ENCODE measurements around the gene AQP6.

AQP6 gene

DNA sequence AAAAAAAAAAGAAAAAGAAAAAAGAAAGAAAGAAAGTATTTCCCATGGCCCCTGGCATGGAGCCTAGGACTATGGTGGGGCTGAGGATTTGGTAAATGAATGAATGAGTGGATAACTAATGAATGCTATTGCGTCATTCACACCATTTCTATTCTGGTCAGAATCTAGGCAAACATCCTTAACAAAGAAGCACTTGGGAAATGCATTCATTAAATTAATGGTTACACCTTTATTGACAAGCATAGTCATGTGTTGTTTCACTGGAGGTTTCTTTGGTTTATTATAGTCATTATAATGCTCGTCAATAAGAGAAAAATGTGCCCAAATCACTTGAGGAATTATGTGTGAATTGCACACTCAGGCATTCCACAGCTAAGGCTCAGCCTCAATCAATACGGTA is 35.8 kb upstream of the AQP6 start:
- peaks cover 23% of the 10 kb centered on the region for H3K27me3 Mint-ChIP-seq
- CTCF ChIA-PET, result interaction anchor here (1.0 to 1.4 kb wide), 2 partner anchors 9 to 26 kb away, joined by 3 to 5 read pairs; no protein-coding TSS in a partner anchor
- no peaks in the 10 kb centered on the region for H3K36me3 Mint-ChIP-seq
- H3K9me3 Mint-ChIP-seq, result no peaks in the 10 kb centered on the region
- H3K4me3 Mint-ChIP-seq, result no peak overlapping the region
- no peak for DNase-seq
- peaks cover under 1% of the 10 kb centered on the region for H3K4me1 Mint-ChIP-seq
- H3K27ac Mint-ChIP-seq, result no peak overlapping the region

- Mint-ChIP-seq H3K4me3 (no peak overlapping the region), H3K27me3 (peaks cover 23% of the 10 kb centered on the region), H3K36me3 (no peaks in the 10 kb centered on the region), H3K9me3 (no peaks in the 10 kb centered on the region), H3K27ac (no peak overlapping the region), H3K4me1 (peaks cover 7% of the 10 kb centered on the region)
- DNase-seq, result no peak
- CTCF ChIA-PET, result interaction anchor here (1.0 to 1.4 kb wide), 2 partner anchors 8 to 25 kb away, joined by 3 to 5 read pairs; no protein-coding TSS in a partner anchor
These were observed 35.0 kb upstream of the AQP6 start for GRCh38 chr12:49937639-49938300.

- H3K27me3 Mint-ChIP-seq, result peaks cover 25% of the 10 kb centered on the region
- CTCF ChIA-PET, result interaction anchor here (0.7 kb wide), 1 partner anchor 217 kb away, joined by 4 read pairs; no protein-coding TSS in a partner anchor
- no peaks in the 10 kb centered on the region for H3K9me3 Mint-ChIP-seq
- H3K36me3 Mint-ChIP-seq, result no peaks in the 10 kb centered on the region
- H3K27ac Mint-ChIP-seq, result no peak overlapping the region
- no peak for DNase-seq
- H3K4me1 Mint-ChIP-seq, result peaks cover 21% of the 10 kb centered on the region
- H3K4me3 Mint-ChIP-seq, result no peak overlapping the region
These were observed 33.4 kb upstream of the AQP6 start for GRCh38 chr12:49939307-49939706.

DNA sequence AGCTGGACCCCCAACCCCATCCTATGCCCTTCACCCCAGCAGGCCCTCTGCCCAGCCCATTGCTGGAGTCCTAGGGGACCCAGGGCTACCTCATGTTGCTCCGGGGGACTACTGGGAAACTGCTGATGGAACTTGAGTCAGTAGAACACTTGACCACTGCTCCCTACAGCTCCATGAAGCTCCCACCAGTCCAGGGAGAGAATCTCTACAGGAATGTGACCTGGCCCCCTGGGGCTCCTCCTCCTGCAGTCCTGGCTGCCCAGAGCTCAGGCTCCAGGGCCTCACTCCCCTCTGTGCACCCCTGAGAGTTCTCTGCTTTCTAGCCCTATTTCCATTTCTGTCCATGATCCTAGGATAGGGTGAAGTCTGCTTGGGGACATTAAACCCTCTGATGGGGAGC is 33.0 kb upstream of the AQP6 start:
- no peaks in the 10 kb centered on the region for H3K36me3 Mint-ChIP-seq
- CTCF ChIA-PET, result no interaction called here
- no peak overlapping the region for H3K4me3 Mint-ChIP-seq
- DNase-seq, result no peak
- peaks cover 25% of the 10 kb centered on the region for H3K27me3 Mint-ChIP-seq
- no peaks in the 10 kb centered on the region for H3K9me3 Mint-ChIP-seq
- no peak overlapping the region for H3K27ac Mint-ChIP-seq
- peaks cover 25% of the 10 kb centered on the region for H3K4me1 Mint-ChIP-seq

DNA sequence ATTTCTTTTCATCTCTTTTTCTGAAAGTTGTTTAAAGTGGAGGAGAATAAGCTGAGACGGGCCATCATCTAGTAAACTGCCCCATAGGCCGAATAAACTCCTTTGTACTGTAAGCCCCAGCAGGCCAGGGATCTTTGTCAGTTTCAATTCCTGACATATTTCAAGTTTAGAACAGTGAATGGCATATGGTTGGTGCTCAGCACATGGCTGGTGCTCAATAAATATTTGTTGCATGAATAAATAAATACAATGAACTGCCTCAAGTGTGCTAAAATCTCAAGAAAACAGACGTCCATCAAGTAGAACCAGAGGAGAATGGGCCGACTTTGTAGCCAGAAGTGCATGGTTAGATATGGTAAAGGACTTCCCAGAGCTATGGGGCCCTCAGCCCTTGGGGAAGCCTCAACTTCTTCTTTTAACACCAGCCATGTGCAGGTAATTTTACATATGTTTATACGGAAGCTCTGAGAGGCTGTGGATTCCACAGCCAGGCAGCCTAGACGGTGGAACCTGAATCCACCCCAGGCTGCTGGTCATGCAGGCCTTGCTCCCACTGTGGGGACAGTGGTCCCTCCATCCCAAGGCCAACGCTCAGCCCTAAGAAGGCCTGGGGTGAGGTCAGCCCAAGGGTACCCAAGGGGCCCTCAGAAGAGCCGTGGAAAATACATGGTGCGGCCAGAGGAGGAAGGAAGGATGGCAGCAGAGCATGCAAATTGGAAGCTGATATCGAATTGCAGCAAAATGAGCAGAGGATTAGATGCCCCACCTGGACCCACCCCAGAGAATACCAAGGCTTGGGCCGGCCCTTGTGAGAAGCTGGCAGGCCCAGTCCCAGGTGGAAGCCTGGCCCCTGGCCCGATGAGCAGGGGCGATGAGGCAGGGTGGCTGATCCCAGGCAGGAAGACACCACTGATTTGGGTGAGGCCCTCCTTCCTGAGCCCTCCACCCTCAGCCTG is 30.9 kb upstream of the AQP6 start:
- Mint-ChIP-seq H3K9me3 (no peaks in the 10 kb centered on the region), H3K27ac (peak overlapping the region; percentile 71), H3K27me3 (peaks cover 24% of the 10 kb centered on the region), H3K36me3 (peaks cover 1% of the 10 kb centered on the region), H3K4me1 (peaks cover 41% of the 10 kb centered on the region), H3K4me3 (no peak overlapping the region)
- CTCF ChIA-PET, result interaction anchor here (0.7 to 3.1 kb wide), 4 partner anchors 26 to 170 kb away, joined by 3 to 17 read pairs (median 3); partner anchors contain the start of gene COX14
- no peak for DNase-seq

- peaks cover 24% of the 10 kb centered on the region for H3K27me3 Mint-ChIP-seq
- H3K4me1 Mint-ChIP-seq, result peaks cover 41% of the 10 kb centered on the region
- peak overlapping the region; percentile 15 for H3K27ac Mint-ChIP-seq
- H3K4me3 Mint-ChIP-seq, result no peak overlapping the region
- no peak for DNase-seq
- H3K9me3 Mint-ChIP-seq, result no peaks in the 10 kb centered on the region
- CTCF ChIA-PET, result interaction anchor here (0.7 to 3.1 kb wide), 7 partner anchors 13 to 169 kb away, joined by 3 to 17 read pairs (median 3); partner anchors contain the start of gene COX14
- peaks cover 1% of the 10 kb centered on the region for H3K36me3 Mint-ChIP-seq
These were observed 30.2 kb upstream of the AQP6 start for GRCh38 chr12:49942512-49942893.

DNA sequence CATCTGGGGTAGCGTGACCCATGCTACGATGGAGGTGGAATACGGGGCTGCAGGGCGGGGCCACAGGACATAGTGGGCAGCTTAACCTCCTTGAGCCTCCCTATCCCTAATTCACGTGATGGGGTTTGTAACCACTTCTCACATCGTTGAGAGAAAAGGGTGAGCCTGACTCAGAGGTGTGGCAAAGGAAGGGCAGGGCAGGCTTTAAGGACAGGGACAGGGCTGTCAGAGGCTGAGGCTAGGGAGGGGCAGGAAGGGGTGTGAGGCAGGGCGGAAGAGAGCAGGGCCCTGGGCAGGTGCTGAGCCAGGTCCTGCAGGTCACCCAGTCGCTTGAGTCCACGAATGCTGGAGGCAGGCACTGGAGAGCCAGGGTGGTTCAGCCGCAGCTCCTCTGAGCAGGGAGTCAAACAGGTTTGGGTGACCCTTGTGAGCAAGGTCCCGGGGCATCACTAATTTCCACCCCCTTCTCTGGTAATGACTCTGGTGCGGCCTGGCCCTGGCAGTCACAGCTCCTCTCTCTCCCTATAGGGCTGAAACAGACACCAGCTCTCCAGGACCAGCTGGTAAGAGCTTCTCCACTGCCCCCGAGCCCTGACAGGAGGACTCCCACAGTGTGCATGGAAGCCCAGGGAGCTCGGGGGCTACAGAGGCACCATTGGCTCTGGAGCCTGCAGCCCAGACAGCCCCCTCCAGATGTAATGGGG is 29.7 kb upstream of the AQP6 start:
- H3K4me1 Mint-ChIP-seq, result peaks cover 41% of the 10 kb centered on the region
- peak; percentile 50 for DNase-seq
- peak overlapping the region; percentile 15 for H3K27ac Mint-ChIP-seq
- peaks cover 1% of the 10 kb centered on the region for H3K36me3 Mint-ChIP-seq
- CTCF ChIA-PET, result interaction anchor here (1.0 to 3.1 kb wide), 6 partner anchors 13 to 168 kb away, joined by 3 to 17 read pairs (median 4); partner anchors contain the start of gene COX14
- H3K9me3 Mint-ChIP-seq, result no peaks in the 10 kb centered on the region
- peaks cover 25% of the 10 kb centered on the region for H3K27me3 Mint-ChIP-seq
- no peak overlapping the region for H3K4me3 Mint-ChIP-seq

GRCh38 chr12:49943625-49943960 is 29.2 kb upstream of the AQP6 start:
- no peak overlapping the region for H3K27ac Mint-ChIP-seq
- H3K27me3 Mint-ChIP-seq, result peaks cover 30% of the 10 kb centered on the region
- no peaks in the 10 kb centered on the region for H3K9me3 Mint-ChIP-seq
- no peak overlapping the region for H3K4me3 Mint-ChIP-seq
- DNase-seq, result no peak
- CTCF ChIA-PET, result interaction anchor here (1.3 to 3.1 kb wide), 4 partner anchors 14 to 112 kb away, joined by 3 to 17 read pairs (median 7); no protein-coding TSS in a partner anchor
- peaks cover 41% of the 10 kb centered on the region for H3K4me1 Mint-ChIP-seq
- H3K36me3 Mint-ChIP-seq, result peaks cover 1% of the 10 kb centered on the region

DNA sequence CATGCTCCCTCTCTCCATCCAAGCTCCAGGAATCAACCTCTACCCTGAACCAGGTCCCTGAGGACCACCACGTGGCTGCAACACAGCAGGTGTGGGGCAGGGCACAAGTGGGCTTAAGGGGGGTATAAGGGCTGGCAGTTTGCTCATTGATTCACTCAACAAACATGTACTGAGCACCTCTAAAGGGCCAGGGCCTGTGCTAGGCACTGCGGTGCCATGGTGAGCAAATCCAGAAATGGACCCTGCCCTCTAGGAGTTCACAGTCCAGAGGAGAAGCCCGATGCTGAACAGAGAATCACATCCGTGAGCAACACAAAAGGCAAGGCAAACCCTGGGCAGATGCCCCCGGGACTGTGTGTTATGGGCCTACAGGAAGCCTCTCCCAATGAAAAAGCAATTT is 28.7 kb upstream of the AQP6 start:
- no peak for DNase-seq
- peaks cover 41% of the 10 kb centered on the region for H3K4me1 Mint-ChIP-seq
- H3K27me3 Mint-ChIP-seq, result peaks cover 35% of the 10 kb centered on the region
- CTCF ChIA-PET, result interaction anchor here (1.6 to 3.1 kb wide), 3 partner anchors 23 to 112 kb away, joined by 5 to 17 read pairs (median 9); no protein-coding TSS in a partner anchor
- H3K36me3 Mint-ChIP-seq, result peaks cover 1% of the 10 kb centered on the region
- no peaks in the 10 kb centered on the region for H3K9me3 Mint-ChIP-seq
- no peak overlapping the region for H3K4me3 Mint-ChIP-seq
- H3K27ac Mint-ChIP-seq, result no peak overlapping the region

GRCh38 chr12:49944718-49945117 is 28.0 kb upstream of the AQP6 start:
- peaks cover 41% of the 10 kb centered on the region for H3K4me1 Mint-ChIP-seq
- H3K27me3 Mint-ChIP-seq, result peaks cover 38% of the 10 kb centered on the region
- no peak overlapping the region for H3K27ac Mint-ChIP-seq
- CTCF ChIA-PET, result interaction anchor here (1.0 to 2.6 kb wide), 13 partner anchors 10 to 167 kb away, joined by 3 to 24 read pairs (median 6); no protein-coding TSS in a partner anchor
- peaks cover 1% of the 10 kb centered on the region for H3K36me3 Mint-ChIP-seq
- DNase-seq, result no peak
- H3K4me3 Mint-ChIP-seq, result no peak overlapping the region
- H3K9me3 Mint-ChIP-seq, result no peaks in the 10 kb centered on the region

GRCh38 chr12:49945394-49946080 is 27.2 kb upstream of the AQP6 start:
- H3K4me3 Mint-ChIP-seq, result peak overlapping the region; percentile 74
- peaks cover 1% of the 10 kb centered on the region for H3K36me3 Mint-ChIP-seq
- no peaks in the 10 kb centered on the region for H3K9me3 Mint-ChIP-seq
- H3K27me3 Mint-ChIP-seq, result peaks cover 36% of the 10 kb centered on the region
- peak overlapping the region; percentile 87 for H3K27ac Mint-ChIP-seq
- peak; percentile 87 for DNase-seq
- CTCF ChIA-PET, result interaction anchor here (0.6 to 2.6 kb wide), 29 partner anchors 8 to 340 kb away, joined by 3 to 24 read pairs (median 5); partner anchors contain the start of gene FAM186B
- peaks cover 41% of the 10 kb centered on the region for H3K4me1 Mint-ChIP-seq

GRCh38 chr12:49946086-49946485 is 26.7 kb upstream of the AQP6 start:
- Mint-ChIP-seq H3K9me3 (no peaks in the 10 kb centered on the region), H3K4me1 (peaks cover 41% of the 10 kb centered on the region), H3K36me3 (peaks cover 1% of the 10 kb centered on the region), H3K27ac (no peak overlapping the region), H3K4me3 (no peak overlapping the region), H3K27me3 (peaks cover 38% of the 10 kb centered on the region)
- DNase-seq, result no peak
- CTCF ChIA-PET, result interaction anchor here (0.7 to 2.6 kb wide), 21 partner anchors 9 to 341 kb away, joined by 3 to 24 read pairs (median 6); partner anchors contain the start of gene FAM186B

DNA sequence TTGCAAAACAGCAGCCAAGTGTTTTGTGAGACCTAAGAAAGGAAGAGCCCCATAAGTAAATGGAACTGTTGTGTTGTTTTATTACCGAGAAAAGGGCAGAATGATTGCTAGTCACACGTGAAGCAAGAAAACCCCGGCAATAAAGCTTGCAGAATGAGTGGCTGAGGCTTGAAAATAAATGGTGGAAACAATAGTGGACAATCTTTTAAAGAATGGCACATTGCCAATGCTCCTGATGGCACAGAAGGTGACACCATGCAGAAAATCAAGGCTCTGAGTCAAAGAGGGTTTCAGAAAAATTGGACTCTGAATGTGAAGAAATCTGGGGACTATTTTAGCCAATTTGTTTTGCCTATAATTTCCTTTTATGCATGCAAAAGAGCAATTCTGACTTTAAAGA is 26.2 kb upstream of the AQP6 start:
- peaks cover 1% of the 10 kb centered on the region for H3K36me3 Mint-ChIP-seq
- H3K4me3 Mint-ChIP-seq, result no peak overlapping the region
- CTCF ChIA-PET, result interaction anchor here (0.7 to 2.6 kb wide), 18 partner anchors 8 to 341 kb away, joined by 3 to 24 read pairs (median 6); partner anchors contain the start of gene FAM186B
- no peaks in the 10 kb centered on the region for H3K9me3 Mint-ChIP-seq
- H3K4me1 Mint-ChIP-seq, result peaks cover 41% of the 10 kb centered on the region
- H3K27ac Mint-ChIP-seq, result no peak overlapping the region
- DNase-seq, result no peak
- peaks cover 42% of the 10 kb centered on the region for H3K27me3 Mint-ChIP-seq

All from activated naive CD4-positive, alpha-beta T cell treated with anti-CD3 and anti-CD28 coated beads, Interleukin-2, amount 10 ng/mL, durations not matched to agents 7 days and 5 days (primary cell).